WTC11 (cell line): Measurements from ENCODE around the gene BCL2L11.

Source experiments
- GABPB1 ChIP-seq: sonication (generic); formaldehyde crosslinking; IDR thresholded peaks from 2 replicates; pipeline ENCODE4 v1.8.1; 2023; ENCODE audit warnings: mild to moderate bottlenecking, missing genetic modification reagents
- GRHL2 ChIP-seq: fragments of 250-450 bp; sonication (Bioruptor Pico); IDR thresholded peaks from 2 replicates; pipeline ENCODE4 v1.8.0; 2022; ENCODE audit warnings: mild to moderate bottlenecking, moderate library complexity; ENCODE audit not compliant: insufficient replicate concordance, severe bottlenecking
- NR2C2 ChIP-seq: sonication (generic); formaldehyde crosslinking; IDR thresholded peaks from 2 replicates; pipeline ENCODE4 v1.8.0; 2022; ENCODE audit warnings: mild to moderate bottlenecking, missing genetic modification reagents
- RELA ChIP-seq: sonication (generic); formaldehyde crosslinking; IDR thresholded peaks from 2 replicates; pipeline ENCODE4 v1.8.1; 2022; ENCODE audit warnings: missing genetic modification reagents, mild to moderate bottlenecking, borderline replicate concordance
- TCF7 ChIP-seq: sonication (generic); formaldehyde crosslinking; IDR thresholded peaks from 2 replicates; pipeline ENCODE4 v1.8.0; 2022; ENCODE audit warnings: mild to moderate bottlenecking, low read depth, missing genetic modification reagents, moderate library complexity
- ZNF138 ChIP-seq: sonication (generic); formaldehyde crosslinking; conservative IDR thresholded peaks from 2 replicates; pipeline ENCODE4 v1.8.1; 2022; ENCODE audit warnings: mild to moderate bottlenecking, moderate library complexity, missing genetic modification reagents
- TF ChIP-seq, protein P1 (sequence below): sonication (generic); formaldehyde crosslinking; IDR thresholded peaks from 2 replicates; pipeline ENCODE4 v1.8.0; 2022; ENCODE audit warnings: mild to moderate bottlenecking, missing genetic modification reagents
- TF ChIP-seq, protein P2 (sequence below): sonication (generic); formaldehyde crosslinking; IDR thresholded peaks from 2 replicates; pipeline ENCODE4 v1.8.1; 2023; ENCODE audit warnings: mild to moderate bottlenecking, missing genetic modification reagents, moderate library complexity
- TF ChIP-seq, protein P3 (sequence below): sonication (generic); formaldehyde crosslinking; IDR thresholded peaks from 2 replicates; pipeline ENCODE4 v1.8.1; 2022; ENCODE audit warnings: low read depth, missing genetic modification reagents, borderline replicate concordance
- TF ChIP-seq, protein P4 (sequence below): sonication (generic); formaldehyde crosslinking; IDR thresholded peaks from 2 replicates; pipeline ENCODE4 v1.8.1; 2022; ENCODE audit warnings: low read depth, mild to moderate bottlenecking, moderate library complexity, missing genetic modification reagents, borderline replicate concordance
- TF ChIP-seq, protein P5 (sequence below): fragments of 200-600 bp; IDR thresholded peaks from 2 replicates; pipeline ENCODE4 v1.8.0; 2022; ENCODE audit warnings: antibody characterized with exemption

DNA sequence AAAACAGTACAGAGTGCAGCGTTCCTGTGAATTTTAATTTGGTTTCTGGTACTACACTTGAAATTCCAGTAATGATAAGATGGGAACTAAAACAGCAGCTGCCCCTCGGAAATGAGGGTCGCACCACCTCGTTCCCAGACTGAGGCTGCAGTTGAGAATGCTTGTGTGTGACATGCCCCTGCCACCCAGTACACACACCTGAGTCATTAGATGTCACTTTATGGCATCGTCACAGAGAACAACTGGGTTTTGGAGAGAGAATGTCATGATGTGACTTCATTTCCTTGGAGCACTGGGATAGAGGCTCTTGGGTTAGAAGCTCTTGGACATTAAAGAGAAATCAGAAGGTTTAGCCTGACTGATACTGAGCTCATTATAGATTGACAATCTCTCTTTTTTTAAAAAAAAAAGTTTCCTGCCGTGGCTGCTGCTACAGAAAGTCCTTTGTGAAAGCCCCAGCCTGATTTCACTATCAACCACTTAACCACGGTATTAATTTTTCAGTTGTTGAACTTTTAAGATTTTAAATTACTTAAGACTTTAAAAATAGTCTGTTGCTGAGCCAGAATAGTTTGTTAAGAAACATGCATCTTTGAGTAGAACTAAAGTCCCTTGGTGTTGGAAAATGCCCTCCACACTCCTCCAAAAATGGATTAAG lies 24.5 kb downstream of the BCL2L11 start:
- TF ChIP-seq, protein P1, sequence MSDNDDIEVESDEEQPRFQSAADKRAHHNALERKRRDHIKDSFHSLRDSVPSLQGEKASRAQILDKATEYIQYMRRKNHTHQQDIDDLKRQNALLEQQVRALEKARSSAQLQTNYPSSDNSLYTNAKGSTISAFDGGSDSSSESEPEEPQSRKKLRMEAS (CRISPR knock-in tag) = no peak
- TF ChIP-seq, protein P2, sequence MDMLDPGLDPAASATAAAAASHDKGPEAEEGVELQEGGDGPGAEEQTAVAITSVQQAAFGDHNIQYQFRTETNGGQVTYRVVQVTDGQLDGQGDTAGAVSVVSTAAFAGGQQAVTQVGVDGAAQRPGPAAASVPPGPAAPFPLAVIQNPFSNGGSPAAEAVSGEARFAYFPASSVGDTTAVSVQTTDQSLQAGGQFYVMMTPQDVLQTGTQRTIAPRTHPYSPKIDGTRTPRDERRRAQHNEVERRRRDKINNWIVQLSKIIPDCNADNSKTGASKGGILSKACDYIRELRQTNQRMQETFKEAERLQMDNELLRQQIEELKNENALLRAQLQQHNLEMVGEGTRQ = no peak
- TF ChIP-seq, protein P3, sequence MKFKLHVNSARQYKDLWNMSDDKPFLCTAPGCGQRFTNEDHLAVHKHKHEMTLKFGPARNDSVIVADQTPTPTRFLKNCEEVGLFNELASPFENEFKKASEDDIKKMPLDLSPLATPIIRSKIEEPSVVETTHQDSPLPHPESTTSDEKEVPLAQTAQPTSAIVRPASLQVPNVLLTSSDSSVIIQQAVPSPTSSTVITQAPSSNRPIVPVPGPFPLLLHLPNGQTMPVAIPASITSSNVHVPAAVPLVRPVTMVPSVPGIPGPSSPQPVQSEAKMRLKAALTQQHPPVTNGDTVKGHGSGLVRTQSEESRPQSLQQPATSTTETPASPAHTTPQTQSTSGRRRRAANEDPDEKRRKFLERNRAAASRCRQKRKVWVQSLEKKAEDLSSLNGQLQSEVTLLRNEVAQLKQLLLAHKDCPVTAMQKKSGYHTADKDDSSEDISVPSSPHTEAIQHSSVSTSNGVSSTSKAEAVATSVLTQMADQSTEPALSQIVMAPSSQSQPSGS (CRISPR knock-in tag) = no peak
- TF ChIP-seq, protein P4, sequence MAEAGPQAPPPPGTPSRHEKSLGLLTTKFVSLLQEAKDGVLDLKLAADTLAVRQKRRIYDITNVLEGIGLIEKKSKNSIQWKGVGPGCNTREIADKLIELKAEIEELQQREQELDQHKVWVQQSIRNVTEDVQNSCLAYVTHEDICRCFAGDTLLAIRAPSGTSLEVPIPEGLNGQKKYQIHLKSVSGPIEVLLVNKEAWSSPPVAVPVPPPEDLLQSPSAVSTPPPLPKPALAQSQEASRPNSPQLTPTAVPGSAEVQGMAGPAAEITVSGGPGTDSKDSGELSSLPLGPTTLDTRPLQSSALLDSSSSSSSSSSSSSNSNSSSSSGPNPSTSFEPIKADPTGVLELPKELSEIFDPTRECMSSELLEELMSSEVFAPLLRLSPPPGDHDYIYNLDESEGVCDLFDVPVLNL = no peak
- TF ChIP-seq, protein P5, sequence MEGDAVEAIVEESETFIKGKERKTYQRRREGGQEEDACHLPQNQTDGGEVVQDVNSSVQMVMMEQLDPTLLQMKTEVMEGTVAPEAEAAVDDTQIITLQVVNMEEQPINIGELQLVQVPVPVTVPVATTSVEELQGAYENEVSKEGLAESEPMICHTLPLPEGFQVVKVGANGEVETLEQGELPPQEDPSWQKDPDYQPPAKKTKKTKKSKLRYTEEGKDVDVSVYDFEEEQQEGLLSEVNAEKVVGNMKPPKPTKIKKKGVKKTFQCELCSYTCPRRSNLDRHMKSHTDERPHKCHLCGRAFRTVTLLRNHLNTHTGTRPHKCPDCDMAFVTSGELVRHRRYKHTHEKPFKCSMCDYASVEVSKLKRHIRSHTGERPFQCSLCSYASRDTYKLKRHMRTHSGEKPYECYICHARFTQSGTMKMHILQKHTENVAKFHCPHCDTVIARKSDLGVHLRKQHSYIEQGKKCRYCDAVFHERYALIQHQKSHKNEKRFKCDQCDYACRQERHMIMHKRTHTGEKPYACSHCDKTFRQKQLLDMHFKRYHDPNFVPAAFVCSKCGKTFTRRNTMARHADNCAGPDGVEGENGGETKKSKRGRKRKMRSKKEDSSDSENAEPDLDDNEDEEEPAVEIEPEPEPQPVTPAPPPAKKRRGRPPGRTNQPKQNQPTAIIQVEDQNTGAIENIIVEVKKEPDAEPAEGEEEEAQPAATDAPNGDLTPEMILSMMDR = no peak
- TF ChIP-seq ZNF138 (CRISPR knock-in tag) = no peak
- no peak for TF ChIP-seq TCF7 (CRISPR knock-in tag)
- TF ChIP-seq GRHL2 = no peak
- no peak for TF ChIP-seq NR2C2 (CRISPR knock-in tag)
- no peak for TF ChIP-seq GABPB1 (CRISPR knock-in tag)
- TF ChIP-seq RELA (CRISPR knock-in tag) = no peak
